AG04450 (cell line): ENCODE results near the gene POLDIP2. TPM values are rescaled to one million over a fixed set of nuclear protein-coding genes. Genes with fewer than 3 reads are reported as not detected.

Source experiments
- CTCF ChIA-PET: fragments of 300-600, 350-600 bp; formaldehyde crosslinking; extraction: SDS; loops from one replicate; lab custom pipeline; 2022; ENCODE audit warnings: antibody characterized with exemption, inconsistent platforms; lab: Charles Lee
- POLR2A ChIA-PET: fragments of 350-600 bp; formaldehyde crosslinking; extraction: SDS; loops from one replicate; lab custom pipeline; 2021; ENCODE audit warnings: antibody characterized with exemption, inconsistent platforms; lab: Yijun Ruan, JAX
- DNase-seq: peaks from one replicate; pipeline ENCODE4 v3.0.0-alpha.2; 2011; ENCODE audit warnings: low read depth, low spot score
- H3K27ac ChIP-seq: one replicate; pipeline ENCODE4 v1.5.1; 2012; ENCODE audit warnings: low read depth, low read length, control low read depth
- H3K27me3 ChIP-seq: one replicate; pipeline ENCODE4 v1.6.0; 2012; ENCODE audit warnings: low read length; ENCODE audit not compliant: control insufficient read depth, insufficient read depth
- H3K4me3 ChIP-seq: 2 replicates; pipeline ENCODE4 v1.5.1; 2011; ENCODE audit warnings: mild to moderate bottlenecking, low read depth, low read length, control low read depth
- H3K9me3 ChIP-seq: 2 replicates; pipeline ENCODE4 v1.5.1; 2012; ENCODE audit warnings: low read length; ENCODE audit not compliant: control insufficient read depth, insufficient read depth
- CTCF ChIP-seq: IDR thresholded peaks from 2 replicates; pipeline ENCODE4 v1.5.1; 2011; ENCODE audit warnings: low read depth, low read length, control low read depth, inconsistent platforms
- polyA plus RNA-seq: library from polyadenylated mRNA; depleted of rRNA; stranded (reverse); fragments of >200 nt; gene quantifications from 2 replicates; pipeline ENCODE4 v1.2.3, GENCODE V29; 2011

POLDIP2 gene
- polyA plus RNA-seq, 1 experiment: 84.7 TPM

DNA sequence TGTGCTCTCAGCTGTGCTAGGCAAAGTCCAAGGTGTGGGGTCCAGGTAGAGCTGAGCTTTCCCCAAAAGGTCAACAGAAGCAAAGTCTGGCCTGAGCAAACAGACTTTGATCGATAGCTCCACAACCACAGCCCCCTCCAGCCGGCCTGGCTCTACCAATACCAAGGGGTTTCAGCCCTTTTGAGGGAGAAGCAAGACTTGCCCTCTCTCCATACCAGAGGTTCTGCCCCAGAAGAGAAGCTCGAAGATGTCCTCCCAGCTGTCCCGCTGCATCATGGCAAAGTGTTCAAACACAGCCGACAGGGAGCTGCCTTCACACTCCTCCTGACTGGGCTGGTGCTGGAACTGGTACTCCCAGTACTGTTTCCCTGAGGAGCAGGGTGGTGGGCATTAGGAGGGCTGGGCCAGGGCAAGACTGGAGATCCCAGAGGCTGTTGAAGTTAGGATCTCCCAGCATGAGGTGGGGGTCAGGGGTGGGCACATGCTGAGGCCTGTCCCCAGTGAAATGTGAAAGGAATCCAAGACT, 11.0 kb upstream of the POLDIP2 start:
- H3K27ac ChIP-seq: no peak overlapping the region
- CTCF ChIA-PET: interaction anchor here (0.7 kb wide), 1 partner anchor 8 kb away, joined by 3 read pairs; no protein-coding TSS in a partner anchor
- H3K4me3 ChIP-seq: no peak overlapping the region
- no peak for DNase-seq
- no peak for TF ChIP-seq CTCF
- H3K9me3 ChIP-seq: no peaks in the 10 kb centered on the region; the same call in 1 of the 2 replicates
- POLR2A ChIA-PET: interaction anchor here (1.4 to 3.8 kb wide), 3 partner anchors 11 to 33 kb away, joined by 4 to 17 read pairs (median 5); partner anchors contain the start of genes IFT20, POLDIP2 and TNFAIP1
- no peaks in the 10 kb centered on the region for H3K27me3 ChIP-seq

GRCh38 chr17:28367641-28368305, 10.4 kb upstream of the POLDIP2 start:
- no peak for DNase-seq
- CTCF ChIA-PET: interaction anchor here (1.1 kb wide), 1 partner anchor 10 kb away, joined by 4 read pairs; the partner anchor contains the start of gene POLDIP2
- Histone ChIP-seq H3K27ac (no peak overlapping the region), H3K4me3 (no peak overlapping the region), H3K27me3 (no peaks in the 10 kb centered on the region), H3K9me3 (no peaks in the 10 kb centered on the region; the same call in 1 of the 2 replicates)
- POLR2A ChIA-PET: interaction anchor here (1.4 to 1.6 kb wide), 2 partner anchors 10 to 32 kb away, joined by 4 to 5 read pairs; partner anchors contain the start of genes IFT20, POLDIP2 and TNFAIP1
- no peak for TF ChIP-seq CTCF

DNA sequence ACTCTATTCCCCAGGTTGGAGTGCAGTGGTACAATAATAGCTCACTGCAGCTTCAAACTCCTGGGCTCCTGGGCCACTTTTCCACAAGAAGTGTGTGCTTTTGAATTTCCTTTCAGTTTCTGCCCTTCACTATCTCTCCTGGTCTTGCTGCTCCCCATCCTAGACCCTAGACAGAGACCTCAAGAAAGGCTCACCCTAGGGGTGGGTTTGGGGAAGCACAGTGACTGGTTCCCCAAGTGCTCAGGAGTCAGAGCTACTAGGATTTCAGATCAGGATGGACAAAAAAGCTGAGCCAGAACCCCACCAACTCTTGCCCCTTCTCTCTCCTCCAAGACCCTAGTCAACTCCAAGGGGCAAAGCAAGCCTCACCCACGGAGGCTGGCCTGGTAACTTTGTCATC, 9.3 kb upstream of the POLDIP2 start:
- Histone ChIP-seq H3K27me3 (no peaks in the 10 kb centered on the region), H3K27ac (no peak overlapping the region), H3K4me3 (no peak overlapping the region), H3K9me3 (no peaks in the 10 kb centered on the region; the same call in 1 of the 2 replicates)
- POLR2A ChIA-PET: interaction anchor here (0.7 to 1.6 kb wide), 2 partner anchors 31 to 201 kb away, joined by 3 to 4 read pairs; partner anchors contain the start of genes IFT20 and TNFAIP1
- no peak for TF ChIP-seq CTCF
- CTCF ChIA-PET: interaction anchor here (1.1 kb wide), 1 partner anchor 9 kb away, joined by 4 read pairs; the partner anchor contains the start of gene POLDIP2
- no peak for DNase-seq

DNA sequence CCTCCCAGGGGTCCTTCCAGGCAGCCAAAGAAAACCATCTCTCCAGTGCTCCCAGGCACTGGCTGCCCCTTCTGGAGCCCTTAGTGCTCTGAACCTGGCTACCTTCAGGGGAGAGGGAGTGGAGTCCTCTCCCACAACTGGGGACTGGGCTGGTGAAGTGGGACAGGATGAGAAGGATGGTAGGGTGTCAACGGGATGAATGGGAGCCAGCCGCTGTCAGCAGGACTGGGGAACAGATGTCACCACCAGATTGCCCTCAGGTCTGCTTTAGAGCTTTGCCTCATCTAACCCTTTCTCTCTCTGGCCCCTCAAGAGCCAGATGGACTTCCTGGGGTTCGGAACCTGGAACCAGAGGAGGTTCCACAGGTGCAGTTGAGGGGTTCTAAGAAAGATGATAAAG, 8.2 kb upstream of the POLDIP2 start:
- no peak for TF ChIP-seq CTCF
- Histone ChIP-seq H3K27me3 (no peaks in the 10 kb centered on the region), H3K27ac (no peak overlapping the region), H3K4me3 (no peak overlapping the region), H3K9me3 (no peaks in the 10 kb centered on the region)
- ChIA-PET POLR2A (no interaction called here), CTCF (no interaction called here)
- DNase-seq: no peak
